ENCODE results near the gene DNPEP.
A peak's percentile ranks its signal among the peaks of the same experiment; 100 is the strongest.
"Not testable (repeated sequence)": the region's sequence is repeated elsewhere in the genome, so short reads cannot be mapped to it uniquely, and the experiment has no call there.

Gene DNPEP

DNA sequence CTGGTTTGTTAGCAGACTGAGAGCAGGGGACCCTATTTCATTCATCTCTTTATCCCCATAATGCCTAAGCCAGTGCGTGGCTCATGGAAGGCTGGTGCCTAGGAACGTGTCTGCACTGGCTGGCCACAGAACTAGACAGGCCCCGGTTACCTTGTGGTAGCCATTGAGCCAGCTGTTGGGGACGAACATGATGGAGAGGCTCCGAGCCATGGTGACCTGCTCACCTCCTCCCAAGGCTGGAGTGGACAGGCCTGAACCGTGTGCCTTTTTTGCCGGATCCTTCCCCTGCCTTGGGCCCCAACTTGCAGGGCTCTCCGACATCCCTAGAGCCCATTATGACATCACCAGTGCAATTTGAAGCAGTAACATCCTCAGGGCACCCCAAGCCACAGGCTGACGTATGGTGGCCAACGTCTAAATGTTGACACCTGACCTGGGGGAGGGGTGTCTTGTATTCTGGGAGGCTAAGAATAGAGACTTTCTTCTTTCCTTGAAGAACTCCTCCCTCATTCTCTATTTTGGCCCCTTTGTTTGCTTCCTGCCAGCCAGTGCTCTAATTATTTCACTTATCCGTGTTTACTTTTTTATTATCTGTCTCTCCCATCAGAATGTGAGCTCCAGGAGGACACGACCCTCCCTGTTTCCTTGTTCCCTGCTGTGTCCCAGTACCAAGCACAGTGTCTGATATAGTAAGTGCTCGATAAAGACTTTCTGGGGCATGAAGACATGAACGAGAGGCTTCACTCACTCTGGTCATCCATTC, 12.2 kb upstream of the DNPEP start:
- no peak for DNase-seq

DNA sequence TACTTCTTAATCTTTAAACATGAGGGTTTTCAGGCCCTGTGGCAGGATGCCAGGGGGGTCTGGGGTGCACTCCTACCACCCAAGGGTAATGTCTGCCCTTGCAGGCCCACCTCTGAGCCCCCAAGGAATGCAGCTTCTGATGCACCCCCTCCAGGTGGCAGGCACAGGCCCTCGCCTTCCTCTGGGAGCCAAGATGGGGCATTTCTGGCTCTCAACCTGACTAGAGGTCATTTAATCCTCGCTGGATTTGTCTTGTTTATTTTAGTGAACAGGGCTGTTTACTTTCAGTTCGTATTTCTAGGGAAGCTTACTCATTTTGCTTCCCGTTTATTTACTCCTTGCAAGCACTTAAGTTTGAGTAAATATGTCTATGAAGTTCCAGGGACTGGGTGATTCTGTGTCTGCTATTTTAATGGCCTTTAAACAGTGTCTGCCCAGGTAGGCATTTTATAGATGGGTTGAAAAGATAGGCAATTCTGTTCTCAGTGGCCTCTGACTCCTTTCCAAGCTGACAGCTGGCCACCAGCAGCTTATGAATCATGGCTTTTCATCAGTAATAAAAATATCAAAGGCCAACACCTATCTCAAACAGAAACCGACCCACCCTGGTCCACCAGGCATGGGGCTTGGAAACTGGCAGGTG, 11.1 kb upstream of the DNPEP start:
- DNase-seq: no peak

DNA sequence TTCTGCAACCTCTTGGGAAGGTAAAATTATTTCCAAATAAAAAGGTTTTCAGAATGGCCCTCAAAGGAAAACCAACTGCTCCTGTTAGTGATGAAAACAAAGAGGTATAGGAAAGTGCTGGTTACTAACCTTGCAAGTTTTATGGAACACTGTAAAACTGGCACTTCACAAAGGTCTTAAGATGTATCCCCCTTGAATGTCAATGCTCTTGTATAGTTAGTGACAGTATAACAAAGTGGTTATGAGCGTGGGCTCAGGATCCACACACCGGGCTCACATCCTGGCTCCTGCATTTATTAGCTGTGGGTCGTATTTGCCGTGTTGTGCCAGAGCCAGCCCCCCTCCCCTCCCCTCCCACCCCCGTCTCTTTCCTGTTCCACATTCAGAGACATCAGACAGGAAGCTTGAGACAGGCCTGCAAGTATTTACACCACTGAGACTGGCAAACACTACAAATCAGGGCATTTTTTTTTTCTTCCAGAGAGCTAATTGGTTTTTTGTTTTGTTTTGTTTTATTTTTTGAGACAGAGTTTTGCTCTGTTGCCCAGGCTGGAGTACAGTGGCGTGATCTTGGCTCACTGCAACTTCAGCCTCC, 9.2 kb upstream of the DNPEP start:
- no peak for DNase-seq

DNA sequence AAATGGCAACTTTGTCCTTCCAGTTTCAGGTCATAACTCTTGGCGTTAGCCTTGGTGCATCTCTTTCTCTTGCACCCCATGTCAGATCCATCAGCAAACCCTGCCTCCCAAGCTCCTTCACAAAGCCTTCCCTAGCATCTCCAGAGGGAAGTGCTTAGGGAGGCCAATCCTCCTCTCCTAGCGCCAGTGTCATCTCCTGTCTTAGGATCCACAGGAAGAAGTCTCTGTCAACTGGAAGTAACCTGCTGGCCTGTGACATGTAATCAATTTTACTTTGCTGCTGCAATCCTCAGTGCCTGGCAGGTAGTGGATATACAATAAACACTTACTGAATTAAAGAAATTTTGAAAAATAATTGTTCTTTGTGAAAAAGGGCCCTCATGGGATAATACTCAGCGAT, 7.9 kb upstream of the DNPEP start:
- DNase-seq: no peak

DNA sequence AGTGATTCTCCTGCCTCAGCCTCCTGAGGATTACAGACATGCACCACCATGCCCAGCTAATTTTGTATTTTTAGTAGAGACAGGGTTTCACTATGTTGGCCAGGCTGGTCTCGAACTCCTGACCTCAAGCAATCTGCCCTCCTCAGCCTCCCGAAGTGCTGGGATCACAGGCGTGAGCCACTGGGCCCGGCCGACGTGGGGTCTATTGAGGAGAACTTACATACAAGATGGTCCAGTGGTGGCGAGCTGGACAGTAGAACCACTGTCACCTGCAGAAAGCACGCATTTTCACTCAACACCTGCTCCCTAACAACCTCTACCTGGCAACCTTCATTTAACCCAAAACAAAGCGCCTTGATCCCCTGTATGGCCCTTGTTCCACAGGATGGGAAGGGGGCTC, 7.3 kb upstream of the DNPEP start:
- DNase-seq: not testable (repeated sequence)

DNA sequence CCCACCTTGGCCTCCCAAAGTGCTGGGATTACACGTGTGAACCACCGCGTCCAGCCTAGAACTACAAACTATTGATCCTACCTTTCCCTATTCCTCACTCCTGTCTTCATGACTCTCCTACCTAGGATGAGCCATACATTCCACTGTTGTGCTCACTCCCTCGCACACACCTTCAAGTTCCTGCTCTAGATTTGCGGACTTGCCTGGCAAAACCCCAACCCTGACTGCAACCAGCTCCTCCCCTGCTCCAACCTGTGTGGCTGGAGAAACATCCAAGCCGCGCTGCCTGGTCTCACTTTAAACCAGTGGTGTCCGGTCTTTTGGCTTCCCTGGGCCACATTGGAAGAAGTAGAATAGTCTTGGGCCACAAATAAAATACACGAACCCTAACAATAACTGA, 5.0 kb upstream of the DNPEP start:
- no peak for DNase-seq

DNA sequence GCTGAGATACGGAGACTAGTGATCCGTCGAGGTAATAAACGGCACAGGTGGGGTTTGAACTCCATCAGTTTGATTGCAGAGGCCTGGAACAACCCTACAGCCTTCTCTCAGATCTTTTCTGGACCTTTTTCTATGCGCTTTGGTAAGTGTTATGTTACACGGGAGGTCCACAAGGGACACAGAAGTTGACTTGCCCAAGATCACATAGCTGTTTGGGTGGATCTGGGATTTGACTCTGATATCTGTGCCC, 1.1 kb upstream of the DNPEP start:
- DNase-seq: no peak

DNA sequence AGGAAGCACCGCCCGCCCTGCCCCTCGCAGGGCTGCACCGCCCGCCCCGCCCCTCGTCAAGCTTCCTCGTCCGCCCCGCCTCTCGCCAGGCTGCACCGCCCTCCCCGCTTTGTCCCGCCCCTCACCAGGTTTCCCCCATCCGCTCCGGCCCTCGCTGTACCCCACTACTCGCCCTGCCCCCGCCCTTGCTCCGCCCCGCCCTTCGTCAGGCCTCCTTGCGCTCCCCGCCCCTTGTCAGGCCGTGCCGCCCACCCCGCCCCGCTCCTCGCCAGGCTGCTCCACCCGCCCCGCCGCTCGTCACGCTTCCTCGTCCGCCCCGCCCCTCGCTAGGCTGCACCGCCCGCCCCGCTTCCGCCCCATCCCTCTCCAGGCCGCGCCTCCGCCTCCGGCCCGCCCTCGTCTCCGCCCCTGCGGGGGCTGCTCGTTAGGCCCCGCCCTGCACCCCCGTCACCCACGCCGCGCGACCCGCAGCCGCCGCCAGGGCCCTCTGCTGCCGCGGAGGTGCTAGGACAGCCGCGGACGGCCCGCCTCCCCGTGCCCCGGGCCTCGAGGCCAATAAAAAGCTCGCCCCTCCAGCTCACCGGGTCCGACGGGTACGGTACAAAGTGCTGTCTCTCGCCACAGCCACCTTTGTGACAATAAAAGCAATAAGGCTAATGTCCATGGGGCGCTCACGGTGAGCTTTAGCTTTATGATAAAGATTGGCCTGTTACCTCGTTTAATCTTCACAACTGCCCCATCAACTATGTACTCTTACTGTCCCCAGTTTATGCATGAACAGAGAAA, 602 bp upstream of the DNPEP start:
- DNase-seq: peak; percentile 95

DNA sequence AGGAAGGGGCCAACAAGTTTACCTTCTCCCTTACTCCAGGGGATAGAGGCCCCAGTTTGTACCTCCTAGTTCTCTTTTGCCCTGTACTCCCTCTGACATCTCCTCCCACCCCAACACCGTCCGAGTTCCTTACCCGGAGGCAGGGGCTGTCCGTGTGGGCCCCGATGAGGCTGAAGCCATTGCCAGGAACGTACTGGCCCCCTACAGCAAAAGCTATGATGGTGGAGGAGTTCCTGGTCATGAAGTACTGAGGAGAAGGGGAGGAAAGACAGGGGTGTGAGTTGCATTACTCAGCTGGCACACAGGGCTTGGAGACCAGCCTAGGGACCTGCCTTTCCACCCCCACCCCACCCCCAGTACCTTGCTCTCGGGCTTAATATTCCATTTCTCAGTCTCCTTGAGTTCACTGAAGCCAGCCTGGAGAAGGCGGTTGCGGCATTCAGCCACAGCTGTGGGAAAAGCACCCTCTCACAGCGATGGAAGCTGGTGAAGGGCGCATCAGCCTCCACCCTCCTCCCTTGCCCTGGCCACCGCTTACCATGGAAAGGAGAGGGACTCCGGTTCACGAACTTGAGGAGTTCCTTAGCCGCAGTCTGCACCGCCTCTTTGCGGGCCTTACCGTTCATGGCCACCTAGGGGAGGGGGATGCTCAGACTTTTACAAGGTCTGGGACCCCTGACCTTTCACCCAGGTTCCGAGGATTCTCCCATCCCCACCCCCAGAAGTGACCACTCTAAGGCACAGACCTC, 1.0 kb downstream of the DNPEP start:
- no peak for DNase-seq

DNA sequence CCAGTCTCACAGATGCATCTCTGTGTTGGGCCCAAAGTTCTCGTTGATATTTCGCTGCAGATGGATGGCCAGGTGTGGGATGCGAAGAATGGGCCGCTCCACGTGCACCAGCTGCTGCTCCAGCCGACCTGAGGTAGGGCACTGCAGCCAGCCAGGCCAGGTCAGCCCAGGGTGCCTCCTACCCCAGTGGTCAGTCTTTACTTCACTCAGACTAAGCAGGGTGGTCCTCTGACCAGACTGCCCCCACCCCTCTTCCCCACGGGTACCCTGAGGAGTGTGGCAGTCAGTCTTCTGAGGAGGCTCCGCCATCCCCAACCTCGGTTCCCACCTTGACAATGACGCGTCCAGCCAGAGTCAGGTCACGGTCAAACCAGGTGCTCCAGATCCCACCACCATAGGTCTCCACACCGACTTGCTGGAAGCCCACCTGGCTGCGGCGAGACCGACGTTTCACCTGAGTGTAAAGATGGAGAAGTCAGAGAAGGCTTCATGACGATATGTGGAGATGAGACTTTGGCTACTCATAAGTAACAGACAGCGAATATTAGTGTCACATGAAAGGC, 1.7 kb downstream of the DNPEP start:
- no peak for DNase-seq

DNA sequence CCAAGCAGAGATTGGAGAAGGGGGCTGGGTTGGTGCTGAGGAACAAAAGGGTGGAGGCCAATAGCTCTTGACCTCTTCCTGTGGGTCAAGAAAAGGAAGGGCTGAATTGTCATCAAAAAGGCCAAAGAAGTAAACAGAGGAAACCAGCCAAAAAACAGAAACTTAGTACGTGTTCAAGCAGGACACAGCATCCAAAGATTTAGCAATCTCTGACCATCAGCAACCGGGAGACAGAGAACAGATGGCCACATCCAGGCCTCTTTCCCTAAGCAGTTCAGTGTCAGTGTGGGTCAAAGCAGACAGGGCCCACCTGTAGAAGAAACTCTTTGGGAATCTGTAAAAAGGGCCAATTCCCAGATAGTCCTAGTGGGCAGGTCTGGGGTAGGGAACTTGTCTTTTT, 2.9 kb downstream of the DNPEP start:
- no peak for DNase-seq

DNA sequence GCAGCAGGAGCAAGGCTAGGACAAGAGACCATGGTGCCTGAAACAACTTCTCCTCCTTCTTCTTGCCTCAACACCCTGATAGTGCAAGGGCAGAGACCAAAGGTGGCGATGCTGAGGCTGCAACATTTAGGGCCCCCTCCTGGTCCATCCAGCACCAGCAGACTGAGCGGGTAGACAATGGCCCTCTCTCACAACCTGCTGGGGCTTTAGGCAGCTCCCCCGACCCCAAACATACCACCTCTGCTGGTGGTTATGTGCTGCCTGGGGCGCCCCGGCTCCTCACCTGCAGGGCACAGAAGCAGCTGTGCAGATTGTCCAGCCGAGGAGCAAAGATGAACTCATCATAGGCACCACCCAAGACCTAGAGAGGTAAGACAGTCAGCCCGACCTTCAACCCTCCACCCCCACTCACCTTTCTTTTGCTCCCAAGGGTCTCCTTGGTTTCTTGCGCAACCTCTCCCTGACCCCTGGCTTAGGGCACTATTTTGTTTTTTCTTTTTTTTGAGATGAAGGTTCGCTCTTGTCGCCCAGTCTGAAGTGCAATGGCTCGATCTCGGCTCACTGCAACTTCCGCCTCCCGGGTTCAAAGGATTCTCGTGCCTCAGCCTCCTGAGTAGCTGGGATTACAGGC, 3.5 kb downstream of the DNPEP start:
- DNase-seq: no peak

DNA sequence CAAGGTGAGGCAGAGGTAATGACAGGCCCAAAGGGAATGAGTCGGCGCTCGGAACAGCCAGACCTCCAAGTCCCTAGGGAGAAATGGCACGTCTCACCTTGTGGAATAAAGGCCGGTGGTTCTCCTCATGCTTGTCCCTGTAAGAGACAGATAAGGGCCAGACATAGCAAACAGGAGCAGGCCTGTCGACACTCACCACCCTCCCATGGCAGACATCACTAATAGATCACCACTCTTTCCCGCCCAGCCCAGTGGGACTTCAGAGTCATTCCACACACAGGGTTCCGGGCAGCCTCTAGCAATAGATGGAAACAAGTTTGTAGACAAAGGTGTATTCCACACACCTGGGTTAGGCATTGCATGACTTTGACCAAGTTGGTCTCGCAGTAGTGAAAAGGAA, 6.3 kb downstream of the DNPEP start:
- DNase-seq: no peak

DNA sequence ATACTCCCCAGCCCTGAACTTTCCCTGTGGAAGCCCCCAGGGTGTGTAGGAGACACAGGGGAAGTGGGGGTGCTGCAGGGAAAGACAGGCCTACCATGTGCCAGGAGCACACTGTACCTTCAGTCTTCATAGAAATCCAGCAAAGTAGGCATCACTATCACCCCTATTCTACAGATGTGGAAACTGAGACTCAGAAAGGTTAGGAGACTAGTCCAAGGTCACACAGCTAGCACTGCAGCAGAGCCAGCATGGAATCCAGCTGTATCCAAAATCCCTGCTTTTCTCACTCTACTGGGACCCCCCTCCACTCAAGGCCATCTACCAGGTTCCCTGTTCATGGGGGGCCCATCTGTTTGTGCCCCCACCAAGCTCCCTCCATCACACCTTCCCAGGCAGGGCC, 6.8 kb downstream of the DNPEP start:
- no peak for DNase-seq

DNA sequence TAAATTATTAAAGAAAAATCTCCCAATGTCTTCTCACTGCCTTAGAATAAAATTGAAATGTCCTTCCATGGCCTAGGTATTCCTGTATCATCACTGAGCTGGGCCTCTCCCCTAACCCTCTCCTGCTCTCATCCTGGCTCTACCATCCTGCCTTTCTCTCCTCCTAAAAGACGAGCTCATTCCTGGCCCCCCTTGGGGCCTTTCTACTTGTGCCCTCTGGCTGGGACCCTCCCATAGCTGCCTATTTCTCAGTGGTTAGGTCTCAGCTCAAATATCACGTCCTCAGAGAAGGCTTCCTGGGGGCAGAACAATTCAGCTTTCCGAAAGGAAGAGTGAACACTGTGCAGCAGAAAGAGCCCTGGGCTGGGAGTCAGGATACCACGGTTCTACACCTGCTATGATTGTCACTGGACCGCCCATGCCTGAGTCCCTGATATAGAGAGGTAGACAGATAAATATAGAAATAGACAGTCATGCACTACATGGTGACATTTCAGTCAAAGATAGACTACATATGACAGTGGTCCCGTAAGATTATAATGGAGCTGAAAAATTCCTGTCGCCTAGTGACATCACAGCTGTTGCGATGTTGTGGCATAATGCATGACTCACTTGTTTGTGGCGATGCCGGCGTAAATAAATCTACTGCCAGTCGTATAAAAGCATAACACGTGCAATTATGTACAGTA, 9.4 kb downstream of the DNPEP start:
- no peak for DNase-seq

DNA sequence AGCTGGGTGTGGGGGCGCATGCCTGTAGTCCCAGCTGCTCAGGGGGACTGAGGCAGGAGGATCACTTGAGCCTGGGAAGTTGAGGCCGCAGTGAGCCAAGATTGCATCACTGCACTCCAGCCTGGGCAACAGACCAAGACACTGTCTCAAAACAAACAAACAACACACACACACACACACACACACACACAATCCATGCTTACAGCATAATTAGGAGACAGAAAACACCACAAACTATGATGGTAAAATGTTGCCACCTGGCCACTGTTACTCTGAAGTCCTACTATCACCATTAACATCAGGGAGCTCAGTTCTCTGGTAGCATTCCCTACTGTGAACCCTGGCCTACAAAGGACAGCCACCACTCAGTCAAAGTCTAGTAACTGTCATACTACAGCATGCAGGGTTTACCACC, 18.3 kb downstream of the DNPEP start:
- DNase-seq: peak; percentile 35

DNA sequence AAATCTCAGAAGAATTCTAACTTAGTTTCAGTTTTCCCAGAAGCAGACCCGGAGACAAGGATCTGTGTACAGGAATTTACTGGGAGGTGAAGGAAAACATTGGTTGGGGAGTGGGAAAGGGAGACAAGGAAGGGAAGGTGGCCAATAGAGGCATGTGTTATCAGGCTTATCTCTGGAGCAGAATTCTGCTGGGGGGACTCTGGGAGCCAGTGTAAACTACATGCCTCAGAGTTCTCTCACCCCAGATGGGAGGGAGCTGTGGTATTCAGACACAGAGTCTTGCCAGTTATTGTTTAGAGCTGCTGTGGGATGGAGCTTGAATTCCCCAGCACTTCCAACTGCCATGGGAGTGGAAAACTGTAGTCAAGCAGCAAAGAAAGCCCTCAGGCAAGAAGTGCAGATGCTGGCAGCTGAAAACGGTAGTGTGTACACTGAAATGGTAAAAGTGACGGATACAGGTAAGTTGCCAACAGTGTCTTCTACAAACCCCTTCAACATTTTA, 19.0 kb downstream of the DNPEP start:
- DNase-seq: no peak

DNA sequence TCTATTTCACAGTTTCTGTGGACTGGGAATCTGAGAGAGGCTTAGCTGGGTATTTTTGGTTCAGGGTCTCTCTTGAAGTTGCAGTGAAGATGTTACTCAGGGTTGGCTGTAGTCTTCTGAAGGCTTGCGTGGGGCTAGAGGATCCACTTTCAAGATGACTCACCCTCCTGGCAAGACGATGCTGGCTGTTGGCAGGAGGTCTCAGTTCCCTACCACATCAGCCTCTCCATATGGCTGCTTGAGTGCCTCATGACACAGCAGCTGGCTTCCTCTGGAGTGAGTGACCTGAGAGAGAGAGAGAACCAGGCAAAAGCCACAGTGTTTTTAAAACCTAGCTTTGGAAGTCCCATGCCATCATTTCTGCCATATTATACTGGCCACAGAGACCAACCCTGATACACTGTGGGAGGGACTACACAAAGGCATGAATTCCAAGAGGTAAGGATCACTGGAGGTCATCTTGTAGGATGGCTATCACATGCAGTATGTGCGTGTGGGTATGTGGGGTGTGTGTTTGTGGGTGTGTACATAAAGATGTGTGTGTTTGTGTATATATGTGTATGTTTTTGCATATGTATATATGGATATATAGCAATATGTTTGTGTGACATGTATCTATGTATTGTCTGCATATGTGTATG, 25.1 kb downstream of the DNPEP start:
- peak; percentile 94 for DNase-seq

DNA sequence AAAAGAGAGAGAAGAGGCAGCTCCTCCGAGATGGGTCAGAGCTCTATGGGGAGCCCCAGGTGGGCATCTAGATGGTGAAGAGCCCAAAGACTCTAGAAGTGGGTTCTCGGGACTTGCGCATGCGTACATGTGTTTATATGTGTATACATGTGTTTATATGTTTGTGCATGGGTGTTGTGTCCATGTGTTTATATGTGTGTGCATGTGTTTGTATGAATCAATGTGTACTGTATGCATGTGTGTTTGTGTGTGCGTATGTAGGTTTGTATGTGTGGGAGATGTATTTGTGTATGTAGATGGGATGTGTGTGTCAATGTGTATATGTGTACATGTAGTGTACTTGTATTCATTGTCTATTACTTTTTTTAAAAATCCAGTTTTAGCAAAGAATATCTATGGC, 25.6 kb downstream of the DNPEP start:
- no peak for DNase-seq

DNA sequence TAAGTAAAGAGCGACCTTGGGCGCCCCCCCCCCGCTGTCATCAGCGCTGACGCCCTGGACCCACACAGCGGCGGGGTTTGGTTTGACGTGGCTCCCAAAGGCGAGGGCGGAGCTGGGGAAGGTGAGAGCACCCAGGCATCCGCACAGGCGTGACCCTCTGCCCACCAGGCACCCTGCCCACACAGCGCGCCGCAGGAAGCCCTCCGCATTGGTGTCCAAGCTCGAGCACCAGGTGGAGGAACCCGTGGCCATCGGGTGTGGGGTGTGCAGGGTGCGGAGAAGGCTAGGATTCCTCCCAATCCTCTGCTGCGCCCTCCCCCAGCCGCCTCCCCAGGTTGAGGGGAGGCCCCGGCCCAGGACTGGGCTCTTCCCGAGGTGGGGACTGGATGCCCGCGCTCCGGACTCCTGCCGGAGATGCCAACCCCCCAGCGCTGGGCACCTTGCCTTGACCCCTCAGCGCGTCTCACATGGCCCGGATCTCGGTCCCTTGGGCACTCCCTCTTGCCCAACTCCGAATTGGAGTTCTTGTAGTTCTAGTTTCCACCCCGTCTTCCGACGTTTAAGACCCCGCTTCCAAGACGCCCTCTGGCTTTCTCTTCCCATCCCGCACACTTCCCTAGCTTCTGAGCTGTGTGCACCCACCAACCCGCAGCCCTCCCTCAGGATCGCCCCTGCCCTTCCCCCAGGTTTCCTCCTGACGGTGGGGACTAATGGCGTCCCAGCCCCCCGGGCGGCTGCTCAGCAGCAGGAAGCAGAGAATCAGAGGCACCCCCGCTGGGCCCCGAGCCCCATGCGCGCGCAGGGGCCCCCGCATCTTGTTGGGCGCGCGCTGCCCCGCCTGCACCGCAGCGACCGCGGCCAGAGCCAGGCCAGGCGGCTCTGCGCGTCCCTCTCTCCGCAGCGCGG, 29.3 kb downstream of the DNPEP start:
- no peak for DNase-seq

Data from NCI-H2171 treated with DMSO at 0.1 percent for 48 hours (cell line).